IPS DF 19.7 (cell line): ENCODE data around the gene TM4SF1.

Experiments
- DNase-seq: peaks from one replicate; pipeline ENCODE4 v3.0.0-alpha.2; 2013; ENCODE audit warnings: low read depth, low spot score

The TM4SF1 gene, protein sequence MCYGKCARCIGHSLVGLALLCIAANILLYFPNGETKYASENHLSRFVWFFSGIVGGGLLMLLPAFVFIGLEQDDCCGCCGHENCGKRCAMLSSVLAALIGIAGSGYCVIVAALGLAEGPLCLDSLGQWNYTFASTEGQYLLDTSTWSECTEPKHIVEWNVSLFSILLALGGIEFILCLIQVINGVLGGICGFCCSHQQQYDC

GRCh38 chr3:149377408-149378364 is at the start of gene TM4SF1:
TM4SF1 (minus strand) TSS chr3:149377649; CDS start chr3:149377547, 102 bp downstream.
- DNase-seq, result no peak

DNA sequence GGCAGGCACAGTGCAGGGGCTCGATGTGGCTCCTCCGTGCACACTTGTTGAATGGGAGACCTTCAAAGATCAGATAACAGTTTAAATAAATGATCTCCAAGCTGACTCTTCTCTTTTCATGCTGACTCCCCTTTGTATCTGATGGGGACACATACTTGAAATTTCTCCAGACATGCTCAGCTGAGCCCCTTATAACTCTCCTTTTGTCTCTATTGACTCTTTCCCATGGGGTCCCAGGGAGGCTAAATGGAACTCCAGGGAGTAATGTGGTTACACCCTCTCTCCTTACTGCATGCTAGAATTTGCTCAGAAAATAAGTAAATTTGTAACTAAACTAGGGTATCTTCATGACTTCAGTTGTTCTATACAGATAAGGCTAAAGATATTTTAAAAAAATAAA is 48.9 kb upstream of the TM4SF1 start:
- DNase-seq, result no peak

- no peak for DNase-seq
Observed at GRCh38 chr3:149424918-149425317, 47.5 kb upstream of the TM4SF1 start.

DNA sequence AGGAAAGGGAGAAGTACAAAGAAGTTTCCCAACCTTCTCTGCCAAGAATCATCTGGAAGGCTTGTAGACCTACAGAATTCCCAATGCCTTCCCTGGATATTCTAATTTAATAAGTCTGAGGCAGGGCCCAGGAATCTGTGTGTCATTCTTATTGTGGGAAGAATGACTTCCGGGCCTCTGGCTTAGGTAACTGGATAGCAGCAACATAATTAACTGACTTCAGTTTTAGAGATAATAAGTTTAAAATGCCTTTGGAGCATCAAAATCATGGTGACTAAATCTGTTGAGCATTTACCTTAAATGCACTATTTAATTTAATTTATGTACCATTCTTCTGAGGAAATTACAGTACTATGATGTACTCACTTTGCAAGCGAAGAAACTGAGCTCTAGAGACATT is 44.3 kb upstream of the TM4SF1 start:
- no peak for DNase-seq

DNA sequence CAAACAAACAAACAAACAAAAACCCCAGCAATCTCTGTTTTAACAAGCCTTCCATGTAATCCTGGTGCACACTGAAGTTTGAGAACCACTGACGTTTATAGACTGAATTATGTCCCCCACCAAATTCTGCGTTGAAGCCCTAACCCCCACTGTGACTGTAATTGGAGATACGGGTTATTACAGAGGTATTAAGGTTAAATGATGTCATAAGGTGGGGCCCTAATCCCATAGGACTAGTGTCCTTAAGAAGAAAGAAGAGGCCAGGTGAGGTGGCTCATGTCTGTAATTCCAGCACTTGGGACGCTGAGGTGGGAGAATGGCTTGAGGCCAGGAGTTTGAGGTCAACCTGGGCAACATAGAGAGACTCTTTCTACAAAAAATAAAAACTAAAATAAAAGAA is 42.4 kb upstream of the TM4SF1 start:
- DNase-seq, result no peak

DNA sequence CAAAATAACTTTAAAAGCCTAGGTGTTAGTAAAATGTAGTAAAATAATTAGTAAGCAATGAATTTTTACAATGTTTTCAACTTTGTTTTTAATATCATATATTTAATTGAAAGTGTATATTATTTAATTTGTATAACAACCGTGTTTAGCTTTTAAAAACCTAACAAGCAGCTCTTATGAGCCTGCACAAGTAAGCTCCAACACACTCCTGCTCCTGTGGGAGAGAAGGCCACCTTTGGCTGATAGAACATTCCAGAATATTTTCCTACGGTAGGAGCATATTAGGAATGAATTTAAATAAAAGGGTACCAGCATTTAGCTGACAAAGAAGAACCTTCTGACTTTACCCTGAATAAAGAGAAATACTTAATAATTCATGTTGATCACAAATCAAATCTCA is 40.3 kb upstream of the TM4SF1 start:
- no peak for DNase-seq

DNA sequence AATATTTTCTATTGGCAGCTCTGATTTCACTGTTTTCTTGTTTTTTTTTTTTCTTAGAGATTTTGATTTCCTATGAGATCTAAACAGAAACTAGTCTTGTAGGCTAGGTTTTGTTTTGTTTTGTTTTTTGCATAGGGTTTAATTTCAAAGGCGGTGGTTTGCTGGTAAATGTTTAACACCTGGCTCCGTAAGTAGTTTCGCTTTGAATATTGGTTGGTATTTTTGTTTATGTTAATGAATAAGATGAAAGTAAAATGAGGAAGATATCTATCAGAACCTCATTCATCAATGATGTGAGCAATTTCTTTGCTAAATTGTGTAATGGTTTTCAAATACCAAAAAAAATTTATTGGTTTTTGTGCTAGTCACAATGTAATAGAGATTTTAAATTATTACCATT is 39.7 kb upstream of the TM4SF1 start:
- DNase-seq, result no peak

- DNase-seq, result no peak
Observed at GRCh38 chr3:149415484-149415883, 38.0 kb upstream of the TM4SF1 start.

GRCh38 chr3:149414557-149415231 is 37.2 kb upstream of the TM4SF1 start:
- DNase-seq, result no peak

- no peak for DNase-seq
Observed at GRCh38 chr3:149411583-149411982, 34.1 kb upstream of the TM4SF1 start.

DNA sequence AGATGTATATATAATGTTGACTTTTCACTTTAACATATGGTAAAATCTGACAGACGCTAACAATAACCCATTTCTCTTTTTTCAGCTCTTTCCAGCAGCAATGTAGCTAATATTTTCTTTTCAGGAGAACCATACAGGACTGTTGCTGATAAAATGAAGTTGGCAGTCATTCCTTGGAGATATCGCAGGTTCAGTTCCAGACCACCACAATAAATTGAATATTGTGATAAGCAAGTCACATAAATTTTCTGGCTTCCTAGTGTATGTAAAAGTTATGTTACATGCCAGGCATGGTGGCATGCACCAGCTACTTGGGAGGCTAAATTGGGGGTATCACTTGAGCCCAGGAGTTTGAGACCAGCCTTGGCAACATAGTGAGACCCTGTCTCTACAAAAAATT is 31.9 kb upstream of the TM4SF1 start:
- no peak for DNase-seq

- DNase-seq, result no peak
Observed at GRCh38 chr3:149407898-149408297, 30.4 kb upstream of the TM4SF1 start.

DNA sequence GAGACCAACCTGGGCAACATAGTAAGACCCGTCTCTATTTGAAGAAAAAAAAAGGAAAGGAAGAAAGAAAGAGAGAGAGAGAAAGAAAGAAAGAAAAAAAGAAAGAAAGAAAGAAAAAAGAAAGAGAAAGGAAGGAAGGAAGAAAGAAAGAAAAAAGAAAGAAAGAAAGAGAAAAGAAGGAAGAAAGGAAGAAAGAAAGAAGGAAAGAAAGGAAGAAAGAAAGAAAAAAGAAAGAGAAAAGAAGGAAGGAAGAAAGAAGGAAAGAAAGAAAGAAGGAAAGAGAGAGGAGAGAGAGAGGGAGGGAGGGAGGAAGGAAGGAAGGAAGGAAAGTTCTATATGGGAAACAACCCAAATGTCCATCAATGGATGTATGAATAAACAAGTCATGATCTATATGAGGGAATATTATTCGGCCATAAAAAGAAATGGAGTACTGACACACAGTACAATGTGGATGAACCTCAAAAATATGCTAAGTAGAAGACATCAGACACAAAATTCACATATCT is 28.8 kb upstream of the TM4SF1 start:
- no peak for DNase-seq

DNA sequence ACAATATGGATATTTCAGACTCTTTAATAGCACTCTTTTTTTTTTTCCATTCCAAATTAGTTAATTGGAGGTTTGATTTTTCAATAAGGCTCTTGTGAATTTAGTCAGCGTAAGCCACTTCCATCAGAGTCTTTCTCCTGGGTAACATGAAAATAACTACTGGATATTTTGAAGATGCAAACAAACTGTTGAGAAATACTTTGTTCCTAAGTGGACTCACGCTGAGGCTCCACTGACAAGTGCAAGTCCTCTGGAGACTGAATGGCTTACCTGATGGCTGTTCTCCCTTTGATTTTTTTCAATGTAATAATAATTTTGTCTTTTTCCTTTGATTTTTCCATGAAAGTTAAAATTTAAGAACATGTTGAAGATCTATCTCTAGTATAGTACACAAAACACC is 26.0 kb upstream of the TM4SF1 start:
- no peak for DNase-seq

DNA sequence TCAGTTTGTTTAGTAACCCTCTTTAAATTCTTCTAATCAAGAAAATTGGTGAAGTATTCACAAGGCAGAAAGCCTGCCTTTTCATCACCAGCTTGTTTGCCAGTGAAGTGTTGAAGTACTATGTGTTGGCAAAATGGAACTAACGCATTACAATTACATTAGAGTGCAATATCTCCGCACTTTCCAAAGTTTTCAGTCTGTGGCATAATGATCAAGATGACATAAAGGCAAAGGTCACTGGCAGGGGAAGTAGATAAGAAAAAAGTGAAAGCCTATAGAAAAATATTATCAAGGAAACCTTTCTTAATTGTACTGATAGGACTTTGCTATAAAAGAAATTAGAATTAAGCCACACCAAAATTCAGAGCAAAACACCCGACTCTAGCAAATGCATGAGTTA is 25.0 kb upstream of the TM4SF1 start:
- no peak for DNase-seq

DNA sequence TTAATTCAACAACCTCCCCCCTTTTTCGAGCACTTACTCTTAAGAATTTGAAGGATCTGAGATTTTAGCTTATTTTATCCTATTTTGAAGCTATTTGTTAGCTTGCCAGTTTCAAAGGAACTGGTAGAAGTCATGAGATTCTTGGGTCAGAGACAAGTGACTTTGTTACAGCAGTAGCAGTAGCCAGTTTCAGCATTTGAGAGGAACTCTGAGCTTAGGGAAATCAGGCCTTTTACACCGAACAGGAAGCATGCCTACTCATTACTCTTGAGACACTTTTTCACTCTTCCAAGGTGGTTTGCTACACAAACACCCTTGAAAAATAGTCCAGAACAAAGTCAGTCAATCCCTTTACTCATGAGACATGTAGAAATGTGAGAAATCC is 24.5 kb upstream of the TM4SF1 start:
- no peak for DNase-seq

GRCh38 chr3:149401212-149401925 is 23.9 kb upstream of the TM4SF1 start:
- DNase-seq, result no peak

- DNase-seq, result no peak
Observed at GRCh38 chr3:149400645-149401044, 23.2 kb upstream of the TM4SF1 start.

DNA sequence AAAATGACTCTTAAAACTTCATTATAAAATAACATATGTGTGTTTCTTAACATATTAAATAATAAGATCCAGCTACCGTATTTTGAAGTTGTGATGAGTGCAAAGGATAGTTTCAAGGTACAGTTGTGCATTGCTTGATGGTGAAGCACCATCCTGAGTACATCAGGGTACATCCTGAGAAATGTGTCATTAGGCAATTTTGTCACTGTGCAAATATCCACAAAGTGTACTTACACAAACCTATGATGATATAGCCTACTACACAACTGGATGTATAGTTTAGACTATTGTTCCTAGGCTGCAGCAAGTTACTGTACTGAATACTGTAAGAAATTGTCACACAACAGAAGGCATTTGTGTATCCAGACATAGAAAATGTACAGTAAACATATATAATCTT is 20.8 kb upstream of the TM4SF1 start:
- no peak for DNase-seq

DNA sequence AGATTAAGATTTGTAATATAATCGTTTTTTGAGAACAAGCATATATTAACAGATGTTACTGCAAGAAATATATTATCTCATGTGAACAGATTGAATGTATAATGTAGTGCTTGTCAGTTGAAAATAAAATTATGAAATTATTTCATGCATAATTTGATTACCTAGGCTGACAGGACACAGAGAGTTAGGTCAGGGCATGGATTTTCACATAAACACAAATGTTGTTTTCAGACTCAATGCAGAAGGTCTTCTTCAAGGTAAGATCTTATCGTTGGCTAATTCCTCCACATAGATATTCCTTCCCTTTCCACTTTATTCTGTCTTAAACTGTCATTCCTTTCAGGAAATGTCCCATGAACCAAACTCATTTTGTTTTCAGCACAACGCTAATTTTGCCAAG is 20.1 kb upstream of the TM4SF1 start:
- no peak for DNase-seq

- no peak for DNase-seq
Observed at GRCh38 chr3:149396476-149396875, 19.0 kb upstream of the TM4SF1 start.
